ENCODE measurements around the gene DCTN5.
"Not testable (repeated sequence)": the region's sequence is repeated elsewhere in the genome, so short reads cannot be mapped to it uniquely, and the experiment has no call there.

The DCTN5 gene

DNA sequence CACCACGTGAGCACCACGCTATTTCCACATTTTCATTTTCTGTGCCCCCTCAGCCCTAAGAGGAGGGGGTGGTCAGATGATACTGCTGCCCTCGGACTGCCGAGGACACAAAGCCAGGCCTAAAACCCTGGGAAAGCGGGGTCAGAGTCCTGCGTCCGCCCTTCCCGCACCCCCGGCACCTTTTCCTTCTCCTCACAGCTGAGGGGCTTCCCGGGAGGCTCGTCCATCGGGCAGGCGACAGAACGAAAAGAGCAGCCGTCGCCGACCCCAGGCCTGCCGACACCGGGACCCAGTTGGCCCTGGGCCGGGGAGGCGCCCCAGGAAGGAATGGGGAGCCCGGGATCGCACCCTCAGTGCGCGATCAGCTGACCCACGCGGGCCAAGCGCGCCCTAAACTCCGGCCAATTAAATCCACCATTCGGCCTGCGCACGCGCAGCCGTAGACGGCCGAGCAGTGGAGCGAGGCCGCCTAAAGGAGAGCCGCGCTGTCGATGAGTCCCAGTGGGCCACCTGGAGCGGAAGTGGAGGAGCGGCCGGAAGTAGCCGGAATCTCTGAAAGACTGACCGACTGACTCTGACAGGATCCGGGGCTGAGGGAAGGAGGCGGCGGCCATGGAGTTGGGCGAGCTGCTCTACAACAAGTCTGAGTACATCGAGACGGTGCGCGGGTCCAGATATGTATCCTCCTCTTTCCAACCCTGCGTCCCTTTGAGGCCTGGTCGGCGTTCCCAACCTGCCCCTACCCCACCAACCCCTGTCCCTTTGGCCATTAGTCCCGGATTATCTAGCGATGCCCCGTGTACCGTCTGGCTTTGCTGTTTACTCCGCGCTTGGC lies at the start of gene DCTN5, which contains the start of gene PALB2:
Gene DCTN5, plus strand, starts transcription at position 536 of the 835 bp plus-strand sequence. Its CDS starts 77 bp downstream, at position 613.
Gene PALB2, minus strand, starts transcription at position 380 of the 835 bp plus-strand sequence. Its CDS starts 153 bp downstream, at position 227.
- Histone ChIP-seq H3K4me3 (peak within 1 kb of the TSS; percentile 61 to 98 (median 80)), H3K27ac (peak within 1 kb of the TSS; percentile 65 to 94 (median 90))

DNA sequence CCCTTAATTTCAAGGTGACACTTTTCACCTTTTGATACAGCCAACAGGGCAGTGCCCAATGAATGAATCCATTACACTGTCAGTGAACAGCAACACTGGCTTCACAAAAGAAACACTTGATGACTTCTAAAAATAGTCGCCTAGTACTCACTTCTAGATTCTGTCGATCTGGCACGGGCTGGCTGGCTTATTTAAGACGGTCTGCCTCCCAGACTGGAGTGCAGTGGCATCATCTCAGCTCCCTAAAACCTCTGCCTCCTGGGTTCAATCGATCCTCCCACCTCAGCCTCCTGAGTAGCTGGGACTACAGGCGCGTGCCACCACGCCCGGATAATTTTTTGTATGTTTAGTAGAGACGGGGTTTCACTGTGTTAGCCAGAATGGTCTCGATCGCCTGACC lies 47.1 kb upstream of the DCTN5 start:
- Histone ChIP-seq H3K27ac (no peak overlapping the region), H3K4me3 (no peak overlapping the region)

GRCh38 chr16:23595246-23595950 lies 45.9 kb upstream of the DCTN5 start:
- H3K4me3 ChIP-seq, result peak overlapping the region; percentile 86 to 100 (median 95)
- H3K27ac ChIP-seq, result peak overlapping the region; percentile 75 to 97 (median 89)

- H3K27ac ChIP-seq, result peak within 1 kb of the TSS; percentile 75 to 97 (median 89)
- peak within 1 kb of the TSS; percentile 86 to 100 (median 95) for H3K4me3 ChIP-seq
Observed at GRCh38 chr16:23595951-23596720, 45.1 kb upstream of the DCTN5 start, which contains the start of gene NDUFAB1. Gene NDUFAB1, minus strand, starts transcription at chr16:23596316. Its CDS starts 26 bp downstream, at chr16:23596290.

DNA sequence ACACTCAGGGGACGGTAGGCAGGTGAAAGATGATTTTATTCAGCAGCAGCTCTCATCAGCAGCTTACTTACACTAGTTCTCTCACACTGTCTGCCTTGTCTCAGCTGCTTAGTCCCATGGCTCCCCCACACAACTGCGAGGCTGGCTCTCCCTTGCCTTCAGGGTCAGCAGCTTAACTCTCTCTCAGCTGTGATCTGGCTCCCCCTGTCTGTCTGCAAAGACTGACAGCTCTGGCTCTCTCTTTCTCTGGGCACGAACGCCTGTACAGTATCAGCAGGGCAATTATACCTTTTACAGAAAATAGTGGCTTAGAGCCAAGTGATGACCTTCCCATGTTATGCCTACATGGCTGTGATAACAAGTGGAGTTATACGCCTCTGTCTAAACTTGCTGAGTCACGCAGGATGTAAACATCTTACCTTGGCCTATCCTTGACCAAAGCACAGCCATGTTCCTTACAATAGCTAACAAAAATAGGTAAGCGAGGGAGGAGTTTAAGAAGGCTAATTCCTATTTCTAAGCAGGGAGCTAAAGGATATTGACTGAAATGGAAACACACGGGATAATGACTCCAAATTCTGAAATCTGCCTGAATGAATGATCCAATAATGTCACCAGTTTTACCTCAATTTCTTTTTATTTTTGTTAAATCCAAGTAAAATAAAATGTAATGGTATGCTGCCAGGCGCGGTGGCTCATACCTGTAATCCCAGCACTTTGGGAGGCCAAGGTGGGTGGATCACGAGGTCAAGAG lies 44.1 kb upstream of the DCTN5 start:
- Histone ChIP-seq H3K4me3 (no peak overlapping the region), H3K27ac (peak overlapping the region in 3 of 21 experiments; percentile 86 to 95 (median 87))

GRCh38 chr16:23607726-23608125 lies 33.5 kb upstream of the DCTN5 start:
- Histone ChIP-seq H3K27ac (peak overlapping the region in 1 of 21 experiments; percentile 45), H3K4me3 (no peak overlapping the region)

- no peak overlapping the region for H3K4me3 ChIP-seq
- peak overlapping the region in 1 of 21 experiments; percentile 45 for H3K27ac ChIP-seq
Observed at GRCh38 chr16:23608194-23608593, 33.1 kb upstream of the DCTN5 start.

DNA sequence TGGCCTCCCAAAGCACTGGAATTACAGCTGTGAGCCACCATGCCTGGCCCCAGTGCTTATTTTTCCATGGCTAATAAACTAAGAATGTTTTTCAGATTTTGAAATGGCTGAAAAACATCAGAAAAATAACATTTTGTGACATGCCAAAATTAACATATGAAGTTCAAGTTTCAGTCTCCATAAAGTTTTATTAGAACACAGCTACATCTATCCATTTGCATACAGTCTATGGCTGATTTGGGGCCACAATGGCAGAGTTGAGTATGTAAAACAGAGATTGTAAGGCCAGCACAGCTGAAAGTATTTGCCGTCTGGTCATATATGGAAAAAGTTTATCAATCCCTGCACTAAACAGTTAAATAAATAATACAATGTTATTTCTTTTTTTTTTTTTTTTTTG lies 31.3 kb upstream of the DCTN5 start:
- Histone ChIP-seq H3K4me3 (no peak overlapping the region), H3K27ac (no peak overlapping the region)

- H3K4me3 ChIP-seq, H3K27ac ChIP-seq: not testable (repeated sequence)
Observed at GRCh38 chr16:23610905-23611304, 30.4 kb upstream of the DCTN5 start.

DNA sequence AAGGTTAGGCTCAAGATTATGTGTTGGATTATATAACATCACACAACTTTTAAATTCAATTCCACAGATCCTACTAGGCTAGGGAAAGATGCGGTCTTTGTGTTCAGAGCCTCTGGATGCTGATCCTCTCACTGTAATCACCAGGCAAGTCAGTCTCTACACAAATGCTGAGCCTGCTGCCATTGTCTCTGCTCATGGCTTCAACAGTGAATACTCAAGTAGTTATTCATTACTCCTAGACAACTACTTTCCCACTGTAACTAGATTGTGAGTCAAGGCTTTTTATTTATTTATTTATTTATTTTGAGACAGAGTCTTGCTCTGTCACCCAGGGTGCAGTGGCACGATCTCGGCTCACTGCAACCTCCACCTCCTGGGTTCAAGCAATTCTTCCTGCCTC lies 29.3 kb upstream of the DCTN5 start:
- H3K27ac ChIP-seq, result no peak overlapping the region

GRCh38 chr16:23615805-23616204 lies 25.5 kb upstream of the DCTN5 start:
- Histone ChIP-seq H3K4me3 (no peak overlapping the region), H3K27ac (no peak overlapping the region)

More for the DNA sequence above, 29.3 kb upstream of the DCTN5 start:
- H3K4me3 ChIP-seq, result no peak overlapping the region

DNA sequence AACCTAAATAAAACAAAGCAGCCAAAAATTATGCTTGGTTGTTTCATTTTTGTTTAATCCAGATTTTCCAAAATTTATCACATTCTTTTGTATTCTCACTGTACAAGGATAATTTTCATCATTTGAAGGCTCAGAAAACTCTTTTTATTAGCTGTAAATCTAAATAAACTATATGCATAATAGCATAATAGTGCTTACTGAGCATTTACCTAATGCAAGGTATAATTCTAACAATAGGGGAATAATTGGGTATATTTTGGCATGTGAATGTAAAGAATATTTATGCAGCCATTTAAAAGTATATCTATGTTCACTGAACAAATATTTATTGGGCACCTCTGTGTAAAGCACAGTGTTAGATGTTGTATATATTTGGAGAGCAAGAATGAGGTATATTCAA lies 17.2 kb upstream of the DCTN5 start:
- H3K27ac ChIP-seq, result no peak overlapping the region
- no peak overlapping the region for H3K4me3 ChIP-seq

DNA sequence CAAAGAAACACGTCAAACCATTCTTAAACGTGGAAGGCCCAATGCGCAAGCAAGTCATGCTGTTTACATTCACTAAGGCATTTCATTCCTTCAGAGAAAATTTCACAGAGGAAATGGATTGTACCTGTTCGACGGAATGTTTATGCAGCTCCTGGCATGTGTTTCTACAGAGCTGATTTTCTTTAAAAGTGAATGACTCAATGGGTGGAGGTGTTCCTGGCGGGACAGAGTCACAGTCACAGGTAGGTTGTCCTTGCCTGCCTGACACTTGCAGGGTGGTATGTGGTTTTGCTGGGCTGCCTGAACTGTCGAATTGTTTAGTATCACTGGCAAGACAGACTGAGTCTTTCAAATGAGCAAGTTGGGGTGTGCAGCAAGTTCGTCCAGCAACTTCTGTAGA lies 11.8 kb upstream of the DCTN5 start:
- Histone ChIP-seq H3K27ac (peak overlapping the region in 8 of 21 experiments; percentile 3 to 64 (median 26)), H3K4me3 (no peak overlapping the region)

GRCh38 chr16:23631874-23632273 lies 9.4 kb upstream of the DCTN5 start:
- H3K4me3 ChIP-seq, H3K27ac ChIP-seq: not testable (repeated sequence)

GRCh38 chr16:23634461-23635036 lies 6.7 kb upstream of the DCTN5 start:
- Histone ChIP-seq H3K27ac (no peak overlapping the region), H3K4me3 (no peak overlapping the region)

DNA sequence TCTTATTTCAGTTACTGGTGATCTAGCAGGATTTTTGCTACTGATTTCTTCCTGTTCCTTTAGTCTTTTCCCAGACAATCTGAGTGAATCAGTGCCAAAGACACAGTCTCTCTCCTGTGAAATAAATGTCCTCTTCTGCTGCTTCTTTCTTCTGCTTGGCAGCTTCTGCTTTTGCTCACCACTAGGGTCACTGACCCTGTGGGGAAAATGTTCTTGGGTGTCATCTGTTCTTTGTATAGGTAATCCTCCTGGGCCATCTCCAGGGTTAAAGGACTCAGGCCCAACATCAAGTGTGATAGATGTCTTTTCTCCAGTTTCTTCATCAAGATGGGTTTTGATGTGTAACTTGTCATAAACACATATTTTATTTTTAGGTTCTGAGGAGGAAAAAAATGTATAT lies 5.3 kb upstream of the DCTN5 start:
- no peak overlapping the region for H3K4me3 ChIP-seq

GRCh38 chr16:23640615-23640930 lies 693 bp upstream of the DCTN5 start:
- H3K4me3 ChIP-seq, result peak overlapping the region; percentile 61 to 98 (median 80)
- peak overlapping the region; percentile 65 to 94 (median 90) for H3K27ac ChIP-seq

More for the DNA sequence above, 5.3 kb upstream of the DCTN5 start:
- no peak overlapping the region for H3K27ac ChIP-seq

DNA sequence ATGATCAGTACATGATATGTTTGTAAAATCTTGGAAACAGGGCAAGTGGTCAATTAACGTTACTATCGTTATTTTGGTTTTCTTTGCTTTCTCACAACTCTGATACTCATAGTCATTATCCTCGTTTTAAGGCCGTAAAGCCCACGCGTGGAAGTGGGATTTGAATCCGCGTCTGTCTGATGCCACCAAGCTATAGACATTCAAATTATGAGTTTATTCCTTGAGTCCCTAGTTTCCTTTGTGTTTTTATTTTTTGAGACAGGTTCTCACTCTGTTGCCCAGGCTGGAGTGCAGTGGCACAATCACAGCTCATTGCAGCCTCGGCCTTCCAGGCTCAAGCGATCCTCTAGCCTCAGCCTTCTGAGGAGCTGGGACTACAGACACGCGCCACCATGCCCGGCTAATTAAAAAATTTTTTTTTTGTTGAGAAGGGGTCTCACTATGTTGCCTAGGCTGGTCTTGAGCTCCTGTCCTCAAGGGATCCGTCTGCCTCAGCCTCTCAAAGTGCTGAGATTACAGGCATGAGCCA lies 1.0 kb downstream of the DCTN5 start:
- Histone ChIP-seq H3K4me3 (peak overlapping the region; percentile 61 to 98 (median 80)), H3K27ac (peak overlapping the region in 15 of 21 experiments; percentile 83 to 94 (median 90))

All from skin epidermis (tissue), 12 donors.